ENCODE results near the gene SULT4A1.

- TF ChIP-seq POLR2AphosphoS5 (IDR thresholded peaks at IDR 0.05): no peak
- TF ChIP-seq POLR2A (IDR thresholded peaks at IDR 0.05): no peak
Observed at GRCh38 chr22:43887391-43887790, 25.1 kb upstream of the SULT4A1 start.
